Progenitor cell of endocrine pancreas (in vitro differentiated cells): ENCODE results near the gene IL1RAPL2. TPM values are rescaled to one million over a fixed set of nuclear protein-coding genes. Genes with fewer than 3 reads are reported as not detected.

ENCODE experiments used
- DNase-seq: peaks from one replicate; pipeline ENCODE4 v3.0.0; 2021; ENCODE audit warnings: low spot score; ENCODE audit not compliant: unreplicated experiment
- H3K27ac Mint-ChIP-seq: 2 replicates; pipeline ENCODE4 v1.8.0; 2021; ENCODE audit warnings: mild to moderate bottlenecking, moderate library complexity, mixed read lengths
- H3K27me3 Mint-ChIP-seq: 2 replicates; pipeline ENCODE4 v1.8.0; 2021; ENCODE audit warnings: mixed read lengths
- H3K36me3 Mint-ChIP-seq: 2 replicates; pipeline ENCODE4 v1.8.0; 2022; ENCODE audit warnings: mixed read lengths; ENCODE audit not compliant: insufficient read depth
- H3K4me1 Mint-ChIP-seq: 2 replicates; pipeline ENCODE4 v1.8.0; 2021; ENCODE audit warnings: low read depth, mixed read lengths
- H3K4me3 Mint-ChIP-seq: 2 replicates; pipeline ENCODE4 v1.8.0; 2021; ENCODE audit warnings: low read depth, mild to moderate bottlenecking, moderate library complexity, mixed read lengths
- H3K9me3 Mint-ChIP-seq: 2 replicates; pipeline ENCODE4 v1.8.0; 2021; ENCODE audit warnings: low read depth, mixed read lengths
- total RNA-seq: library from RNA; stranded (reverse); gene quantifications from 2 replicates; pipeline ENCODE4 v1.2.1, GENCODE V29; 2021
- TF ChIP-seq, protein P1 (sequence below): fragments of 200-600 bp; sonication (generic); IDR thresholded peaks from one replicate; pipeline ENCODE4 v1.5.0; 2021; ENCODE audit warnings: antibody characterized with exemption, mild to moderate bottlenecking; ENCODE audit not compliant: unreplicated experiment

Gene IL1RAPL2
- total RNA-seq, 1 donor from 2014 or later = 0.91 TPM

GRCh38 chrX:105050921-105051320 lies 484.9 kb downstream of the IL1RAPL2 start:
- Mint-ChIP-seq H3K36me3 (peaks cover 1% of the 10 kb centered on the region), H3K4me3 (no peak overlapping the region), H3K4me1 (no peaks in the 10 kb centered on the region), H3K27ac (no peak overlapping the region), H3K9me3 (peaks cover 22% of the 10 kb centered on the region), H3K27me3 (no peaks in the 10 kb centered on the region)
- DNase-seq = no peak
- TF ChIP-seq, protein P1, sequence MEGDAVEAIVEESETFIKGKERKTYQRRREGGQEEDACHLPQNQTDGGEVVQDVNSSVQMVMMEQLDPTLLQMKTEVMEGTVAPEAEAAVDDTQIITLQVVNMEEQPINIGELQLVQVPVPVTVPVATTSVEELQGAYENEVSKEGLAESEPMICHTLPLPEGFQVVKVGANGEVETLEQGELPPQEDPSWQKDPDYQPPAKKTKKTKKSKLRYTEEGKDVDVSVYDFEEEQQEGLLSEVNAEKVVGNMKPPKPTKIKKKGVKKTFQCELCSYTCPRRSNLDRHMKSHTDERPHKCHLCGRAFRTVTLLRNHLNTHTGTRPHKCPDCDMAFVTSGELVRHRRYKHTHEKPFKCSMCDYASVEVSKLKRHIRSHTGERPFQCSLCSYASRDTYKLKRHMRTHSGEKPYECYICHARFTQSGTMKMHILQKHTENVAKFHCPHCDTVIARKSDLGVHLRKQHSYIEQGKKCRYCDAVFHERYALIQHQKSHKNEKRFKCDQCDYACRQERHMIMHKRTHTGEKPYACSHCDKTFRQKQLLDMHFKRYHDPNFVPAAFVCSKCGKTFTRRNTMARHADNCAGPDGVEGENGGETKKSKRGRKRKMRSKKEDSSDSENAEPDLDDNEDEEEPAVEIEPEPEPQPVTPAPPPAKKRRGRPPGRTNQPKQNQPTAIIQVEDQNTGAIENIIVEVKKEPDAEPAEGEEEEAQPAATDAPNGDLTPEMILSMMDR = no peak

DNA sequence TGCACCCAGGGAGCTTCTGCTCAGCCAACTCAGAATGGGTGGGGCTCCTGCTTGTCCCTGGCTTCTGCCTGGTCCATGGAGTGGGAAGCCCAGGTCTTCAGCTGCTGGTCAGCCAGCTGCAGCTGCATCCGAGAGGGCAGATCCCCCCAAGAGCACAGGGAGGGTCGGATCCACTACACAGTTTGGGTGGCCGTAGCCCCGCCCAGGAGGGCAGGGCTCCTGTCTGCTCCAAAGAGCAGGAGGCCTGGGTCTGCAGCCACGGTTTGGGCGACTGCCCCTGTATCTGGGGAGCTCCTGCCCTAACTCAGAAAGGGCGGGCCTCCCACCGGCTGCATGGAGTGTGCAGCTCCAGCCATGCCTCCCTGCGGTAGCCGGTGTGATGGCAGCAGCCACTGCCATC lies 485.4 kb downstream of the IL1RAPL2 start:
- TF ChIP-seq, protein P1 = no peak
- no peak overlapping the region for H3K27ac Mint-ChIP-seq
- H3K4me1 Mint-ChIP-seq = no peaks in the 10 kb centered on the region
- no peak overlapping the region for H3K4me3 Mint-ChIP-seq
- DNase-seq = no peak
- H3K9me3 Mint-ChIP-seq = peaks cover 22% of the 10 kb centered on the region
- H3K36me3 Mint-ChIP-seq = peaks cover 1% of the 10 kb centered on the region
- H3K27me3 Mint-ChIP-seq = no peaks in the 10 kb centered on the region

- no peak overlapping the region for H3K4me3 Mint-ChIP-seq
- TF ChIP-seq, protein P1 = no peak
- no peak overlapping the region for H3K27ac Mint-ChIP-seq
- no peak for DNase-seq
- H3K27me3 Mint-ChIP-seq = no peaks in the 10 kb centered on the region
- peaks cover 18% of the 10 kb centered on the region for H3K9me3 Mint-ChIP-seq
- H3K4me1 Mint-ChIP-seq = no peaks in the 10 kb centered on the region
- H3K36me3 Mint-ChIP-seq = peaks cover 1% of the 10 kb centered on the region
These were observed 486.9 kb downstream of the IL1RAPL2 start for GRCh38 chrX:105052926-105053325.

DNA sequence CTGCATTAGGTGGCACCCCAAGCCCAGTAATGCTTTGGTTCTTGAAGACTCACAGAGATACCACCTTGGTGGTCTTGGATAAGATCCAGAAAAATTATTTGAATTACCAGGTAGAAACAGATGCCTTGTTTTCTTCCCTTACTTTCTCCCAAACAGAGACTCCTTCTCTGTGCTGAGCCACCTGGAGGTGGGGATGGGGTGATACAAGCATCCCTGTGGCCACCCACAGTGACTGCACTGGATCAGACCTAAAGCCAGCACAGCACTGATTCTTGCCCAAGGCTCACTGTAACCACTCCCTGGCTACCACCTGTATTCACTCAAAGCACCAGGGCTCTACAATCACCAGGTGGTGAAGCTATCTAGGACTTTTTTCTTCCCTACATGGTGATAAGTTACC lies 497.7 kb downstream of the IL1RAPL2 start:
- H3K27me3 Mint-ChIP-seq = no peaks in the 10 kb centered on the region
- H3K4me1 Mint-ChIP-seq = no peaks in the 10 kb centered on the region
- no peak for DNase-seq
- H3K27ac Mint-ChIP-seq = no peak overlapping the region
- no peak overlapping the region for H3K4me3 Mint-ChIP-seq
- peaks cover 19% of the 10 kb centered on the region for H3K9me3 Mint-ChIP-seq
- TF ChIP-seq, protein P1 = no peak
- H3K36me3 Mint-ChIP-seq = no peaks in the 10 kb centered on the region

- no peak overlapping the region for H3K4me3 Mint-ChIP-seq
- no peak for DNase-seq
- H3K4me1 Mint-ChIP-seq = peaks cover 9% of the 10 kb centered on the region
- peaks cover 1% of the 10 kb centered on the region for H3K36me3 Mint-ChIP-seq
- no peak overlapping the region for H3K27ac Mint-ChIP-seq
- TF ChIP-seq, protein P1 = no peak
- peaks cover 22% of the 10 kb centered on the region for H3K9me3 Mint-ChIP-seq
- H3K27me3 Mint-ChIP-seq = no peaks in the 10 kb centered on the region
These were observed 532.2 kb downstream of the IL1RAPL2 start for GRCh38 chrX:105098201-105098600.
